AG10803 (cell line): ENCODE data around the gene APBA2.

Experiments
- DNase-seq: peaks from one replicate; pipeline ENCODE4 v3.0.0; 2010; ENCODE audit warnings: low read depth
- H3K4me3 ChIP-seq: 2 replicates; pipeline ENCODE4 v1.5.1; 2011; ENCODE audit warnings: mild to moderate bottlenecking, low read length, control low read depth
- TF ChIP-seq, protein P1 (sequence below): conservative IDR thresholded peaks from 2 replicates; pipeline ENCODE4 v1.5.1; 2011; ENCODE audit warnings: mild to moderate bottlenecking, low read length, control low read depth, inconsistent platforms

Gene APBA2

DNA sequence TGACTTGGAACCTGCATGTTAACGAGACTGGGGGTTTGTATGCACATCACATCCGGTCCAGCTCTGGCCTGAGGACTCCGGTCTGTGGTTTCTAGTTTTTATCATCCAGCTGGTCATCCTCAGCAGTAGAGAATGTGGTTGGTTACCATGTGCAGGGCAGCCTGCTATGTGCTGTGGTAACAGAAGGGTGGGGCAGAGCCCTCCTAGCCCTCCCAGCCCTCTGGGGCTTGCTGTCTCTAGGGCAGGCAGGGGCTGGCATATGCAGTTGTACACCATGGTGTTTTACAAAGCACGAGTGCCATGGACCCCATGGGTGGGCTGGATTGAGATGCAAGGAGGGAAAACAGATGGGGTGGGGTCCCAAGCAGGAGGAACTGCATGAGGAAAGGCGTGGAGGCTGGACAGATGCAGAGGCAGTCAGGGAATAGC is 70.2 kb downstream of the APBA2 start:
- TF ChIP-seq, protein P1, sequence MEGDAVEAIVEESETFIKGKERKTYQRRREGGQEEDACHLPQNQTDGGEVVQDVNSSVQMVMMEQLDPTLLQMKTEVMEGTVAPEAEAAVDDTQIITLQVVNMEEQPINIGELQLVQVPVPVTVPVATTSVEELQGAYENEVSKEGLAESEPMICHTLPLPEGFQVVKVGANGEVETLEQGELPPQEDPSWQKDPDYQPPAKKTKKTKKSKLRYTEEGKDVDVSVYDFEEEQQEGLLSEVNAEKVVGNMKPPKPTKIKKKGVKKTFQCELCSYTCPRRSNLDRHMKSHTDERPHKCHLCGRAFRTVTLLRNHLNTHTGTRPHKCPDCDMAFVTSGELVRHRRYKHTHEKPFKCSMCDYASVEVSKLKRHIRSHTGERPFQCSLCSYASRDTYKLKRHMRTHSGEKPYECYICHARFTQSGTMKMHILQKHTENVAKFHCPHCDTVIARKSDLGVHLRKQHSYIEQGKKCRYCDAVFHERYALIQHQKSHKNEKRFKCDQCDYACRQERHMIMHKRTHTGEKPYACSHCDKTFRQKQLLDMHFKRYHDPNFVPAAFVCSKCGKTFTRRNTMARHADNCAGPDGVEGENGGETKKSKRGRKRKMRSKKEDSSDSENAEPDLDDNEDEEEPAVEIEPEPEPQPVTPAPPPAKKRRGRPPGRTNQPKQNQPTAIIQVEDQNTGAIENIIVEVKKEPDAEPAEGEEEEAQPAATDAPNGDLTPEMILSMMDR: no peak
- H3K4me3 ChIP-seq: no peak overlapping the region
- DNase-seq: peak; percentile 21

DNA sequence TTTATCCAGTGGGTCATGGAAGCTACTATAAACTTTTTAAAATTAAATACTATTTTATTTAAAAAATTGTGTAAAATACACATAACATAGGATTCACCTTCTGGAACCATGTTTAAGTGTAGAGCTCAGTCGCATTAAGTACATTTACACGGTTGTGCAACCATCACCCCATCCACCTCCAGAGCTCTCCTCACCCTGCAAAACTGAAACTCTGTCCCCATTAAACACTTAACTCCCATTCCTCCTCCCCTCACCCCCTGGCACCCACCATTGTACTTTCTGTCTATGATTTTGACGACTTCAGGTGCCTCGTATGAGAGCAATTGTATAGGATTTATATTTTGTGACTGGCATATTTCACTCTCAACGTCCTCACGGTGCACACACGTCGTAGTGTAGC is 70.7 kb downstream of the APBA2 start:
- no peak overlapping the region for H3K4me3 ChIP-seq
- TF ChIP-seq, protein P1: no peak
- DNase-seq: no peak

DNA sequence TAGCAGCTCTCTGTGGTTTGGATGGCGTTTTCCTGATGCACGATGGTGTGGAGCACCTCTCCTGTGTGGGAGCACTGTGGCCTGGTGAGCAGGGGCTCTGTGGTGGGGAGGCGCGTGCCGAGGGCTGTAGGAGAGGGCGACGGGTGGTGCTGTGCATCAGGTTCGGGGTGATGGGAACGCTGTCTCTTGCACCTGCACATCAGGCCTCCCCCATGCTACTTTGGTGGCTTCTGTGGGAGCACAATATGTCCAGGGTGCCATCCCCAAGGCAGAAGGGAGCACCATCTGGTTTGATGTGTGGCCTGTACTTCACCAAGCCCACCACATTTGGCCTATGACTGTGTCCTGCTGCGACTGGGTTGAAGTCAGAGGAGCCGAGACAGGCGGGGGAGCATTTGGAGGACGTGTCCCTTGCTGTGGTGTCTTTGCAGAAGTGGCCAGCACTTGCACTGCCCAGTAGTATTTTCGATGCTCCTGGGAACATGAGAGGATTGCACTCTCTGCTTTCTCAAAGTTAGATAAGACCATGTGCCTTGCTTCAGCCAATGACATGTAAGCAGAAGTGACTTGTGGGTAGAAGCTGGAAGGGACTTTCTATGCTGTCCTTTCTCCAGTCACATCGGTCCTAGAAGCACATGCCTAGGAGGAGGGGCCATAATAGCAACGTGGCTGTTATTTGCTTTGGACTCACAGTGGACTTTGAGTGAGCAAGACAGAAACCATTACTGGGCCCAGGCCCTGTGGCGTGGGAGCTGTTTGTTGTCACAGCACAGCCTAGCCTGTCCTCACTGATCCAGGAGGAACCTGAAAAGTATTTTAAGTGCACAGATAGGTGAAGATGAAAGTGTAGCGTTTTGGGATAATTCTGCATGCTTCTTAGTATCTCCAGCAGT is 72.1 kb downstream of the APBA2 start:
- TF ChIP-seq, protein P1: no peak
- no peak for DNase-seq
- no peak overlapping the region for H3K4me3 ChIP-seq

DNA sequence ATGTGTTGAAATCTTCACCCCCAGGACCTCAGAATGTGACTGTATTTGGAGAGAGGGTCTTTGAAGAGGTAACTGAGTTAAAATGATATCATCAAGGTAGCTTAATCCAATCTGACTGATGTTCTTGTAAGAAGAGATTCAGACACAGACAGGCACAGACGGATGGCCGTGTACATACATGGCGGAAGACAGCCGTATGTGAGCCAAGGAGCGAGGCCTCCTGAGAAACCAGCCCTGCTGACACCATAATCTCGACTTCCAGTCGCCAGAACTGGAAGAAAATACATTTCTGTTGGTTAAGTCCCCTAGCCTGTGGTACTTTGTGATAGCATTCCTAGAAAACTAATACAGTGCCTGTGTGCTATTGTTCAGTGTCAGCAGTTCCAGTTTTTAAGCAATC is 73.6 kb downstream of the APBA2 start:
- H3K4me3 ChIP-seq: no peak overlapping the region
- TF ChIP-seq, protein P1: no peak
- DNase-seq: no peak

DNA sequence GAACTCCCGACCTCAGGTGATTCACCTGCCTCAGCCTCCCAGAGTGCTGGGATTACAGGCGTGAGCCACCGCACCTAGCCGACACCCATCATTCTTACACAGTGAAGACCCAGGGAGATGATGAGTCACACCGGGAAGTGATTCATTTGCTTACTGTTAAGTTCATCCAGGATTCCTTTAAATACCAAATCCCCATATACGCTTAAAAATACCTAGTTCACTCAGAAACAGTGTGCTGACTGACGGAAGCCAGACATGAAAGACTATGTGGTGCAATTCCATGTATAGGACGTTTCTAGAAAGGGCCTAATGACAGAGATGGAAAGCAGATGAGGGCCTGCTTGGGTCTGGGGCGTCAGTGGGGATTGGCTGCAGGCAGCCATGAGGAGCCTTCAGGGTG is 75.2 kb downstream of the APBA2 start:
- H3K4me3 ChIP-seq: no peak overlapping the region
- no peak for DNase-seq
- TF ChIP-seq, protein P1: no peak

DNA sequence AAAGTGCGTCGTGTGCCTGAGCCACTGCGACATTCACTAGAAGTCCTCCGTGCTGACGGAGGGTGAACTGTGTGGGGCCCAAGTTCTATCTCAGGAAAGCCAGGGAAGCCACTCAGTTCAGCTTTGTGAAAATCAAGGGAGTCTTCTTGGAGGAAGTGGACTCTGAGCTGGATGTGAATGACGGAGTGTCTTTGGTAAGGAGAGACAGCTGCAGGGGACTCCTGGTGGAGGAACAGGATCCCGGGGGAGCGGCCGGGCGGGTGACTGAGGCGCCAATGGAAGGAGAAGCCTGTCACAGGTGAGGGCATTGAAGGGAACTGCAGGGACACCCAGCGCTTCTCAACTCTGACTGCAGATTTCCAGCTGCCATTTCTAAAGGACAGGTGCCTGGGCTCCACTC is 75.6 kb downstream of the APBA2 start:
- H3K4me3 ChIP-seq: no peak overlapping the region
- no peak for DNase-seq
- TF ChIP-seq, protein P1: no peak

DNA sequence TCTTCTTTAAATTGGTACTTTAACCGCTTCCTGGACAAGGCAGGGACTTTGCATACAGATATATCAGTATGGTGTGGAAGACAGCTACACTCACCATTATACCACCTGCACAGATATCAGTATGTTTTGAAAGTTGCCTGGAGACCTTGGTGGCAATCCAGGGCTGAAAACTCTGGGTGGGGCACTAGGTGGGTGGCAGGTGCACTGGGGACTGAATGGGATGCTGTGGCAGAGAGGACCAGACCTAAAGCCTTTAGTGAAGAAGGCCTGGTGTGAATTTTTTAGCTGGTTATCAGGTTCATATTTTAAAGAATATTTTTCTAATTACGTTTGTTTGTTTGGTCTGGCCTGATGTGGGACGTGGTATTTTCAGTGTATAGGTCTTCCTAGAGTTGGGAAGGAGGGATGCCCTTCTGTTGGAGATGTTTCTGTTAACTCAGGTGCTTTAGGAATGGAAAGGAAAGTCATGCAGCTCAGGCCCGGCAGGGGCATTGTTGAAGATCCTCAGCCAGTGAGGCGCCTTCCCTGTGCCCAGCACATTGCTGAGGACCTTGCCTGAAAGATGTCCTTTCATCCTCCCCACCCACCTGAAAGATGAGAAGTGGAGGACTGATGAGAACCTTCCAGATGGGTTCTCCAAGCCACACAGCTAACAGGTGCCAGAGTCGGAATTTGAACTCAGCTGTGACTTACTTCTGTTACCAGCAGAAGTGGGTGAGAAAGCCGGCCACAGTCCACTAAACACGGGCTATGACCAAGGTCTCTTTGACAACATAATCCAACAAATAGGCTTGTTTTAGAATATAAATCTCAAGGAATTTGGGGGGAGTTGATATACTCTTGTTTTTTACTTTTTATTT is 77.3 kb downstream of the APBA2 start:
- DNase-seq: no peak
- TF ChIP-seq, protein P1: no peak
- no peak overlapping the region for H3K4me3 ChIP-seq
